ENCODE data around the gene ATXN7L2.

DNA sequence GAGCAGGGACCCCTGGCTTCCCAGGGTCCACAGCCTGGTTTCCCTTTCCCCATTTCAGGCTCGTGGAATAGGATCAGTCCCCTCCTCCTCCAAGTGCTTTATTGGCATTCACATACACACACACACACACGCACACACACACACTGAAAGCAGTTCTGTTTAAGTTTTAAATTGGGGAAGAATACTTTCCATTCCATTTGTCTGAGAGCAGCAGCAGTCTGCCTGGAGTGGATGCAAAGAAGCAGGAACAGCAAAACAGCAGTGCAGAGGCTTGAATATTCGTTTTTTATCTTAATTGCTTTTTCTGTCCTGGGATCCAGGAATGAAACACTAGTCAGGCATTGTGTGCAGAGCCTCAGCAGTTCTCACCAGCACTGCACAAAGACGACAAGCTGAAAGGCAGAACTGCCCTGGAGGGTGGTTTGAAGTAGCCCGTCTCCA lies 17.3 kb downstream of the ATXN7L2 start:
- TF ChIP-seq, protein P1, sequence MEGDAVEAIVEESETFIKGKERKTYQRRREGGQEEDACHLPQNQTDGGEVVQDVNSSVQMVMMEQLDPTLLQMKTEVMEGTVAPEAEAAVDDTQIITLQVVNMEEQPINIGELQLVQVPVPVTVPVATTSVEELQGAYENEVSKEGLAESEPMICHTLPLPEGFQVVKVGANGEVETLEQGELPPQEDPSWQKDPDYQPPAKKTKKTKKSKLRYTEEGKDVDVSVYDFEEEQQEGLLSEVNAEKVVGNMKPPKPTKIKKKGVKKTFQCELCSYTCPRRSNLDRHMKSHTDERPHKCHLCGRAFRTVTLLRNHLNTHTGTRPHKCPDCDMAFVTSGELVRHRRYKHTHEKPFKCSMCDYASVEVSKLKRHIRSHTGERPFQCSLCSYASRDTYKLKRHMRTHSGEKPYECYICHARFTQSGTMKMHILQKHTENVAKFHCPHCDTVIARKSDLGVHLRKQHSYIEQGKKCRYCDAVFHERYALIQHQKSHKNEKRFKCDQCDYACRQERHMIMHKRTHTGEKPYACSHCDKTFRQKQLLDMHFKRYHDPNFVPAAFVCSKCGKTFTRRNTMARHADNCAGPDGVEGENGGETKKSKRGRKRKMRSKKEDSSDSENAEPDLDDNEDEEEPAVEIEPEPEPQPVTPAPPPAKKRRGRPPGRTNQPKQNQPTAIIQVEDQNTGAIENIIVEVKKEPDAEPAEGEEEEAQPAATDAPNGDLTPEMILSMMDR (IDR thresholded peaks at IDR 0.05): no peak
- no peak for TF ChIP-seq POLR2A (IDR thresholded peaks at IDR 0.05)
